Neuronal stem cell (in vitro differentiated cells): ENCODE data around the gene CETN2. TPM values are rescaled to one million over a fixed set of nuclear protein-coding genes. Genes with fewer than 3 reads are reported as not detected.

ENCODE experiments used
- DNase-seq: peaks from one replicate; pipeline ENCODE4 v3.0.0-alpha.2; 2013; ENCODE audit warnings: low spot score
- H2AFZ ChIP-seq: one replicate; pipeline ENCODE4 v1.6.1; 2013; ENCODE audit warnings: mild to moderate bottlenecking, low read length, inconsistent platforms
- H2AK5ac ChIP-seq: 2 replicates; pipeline ENCODE4 v1.6.1; 2013; ENCODE audit warnings: low read depth, mild to moderate bottlenecking, inconsistent platforms, low read length, moderate library complexity, mixed read lengths
- H2BK120ac ChIP-seq: 2 replicates; pipeline ENCODE4 v1.6.1; 2013; ENCODE audit warnings: low read depth, mild to moderate bottlenecking, inconsistent platforms, low read length, moderate library complexity, mixed read lengths
- H2BK12ac ChIP-seq: one replicate; pipeline ENCODE4 v1.6.1; 2013; ENCODE audit warnings: low read length, inconsistent platforms
- H2BK15ac ChIP-seq: 2 replicates; pipeline ENCODE4 v1.6.1; 2013; ENCODE audit warnings: mild to moderate bottlenecking, low read length, inconsistent platforms, mixed read lengths
- H2BK5ac ChIP-seq: one replicate; pipeline ENCODE4 v1.6.1; 2013; ENCODE audit warnings: inconsistent platforms, mild to moderate bottlenecking, low read length, moderate library complexity
- H3K14ac ChIP-seq: one replicate; pipeline ENCODE4 v1.6.1; 2013; ENCODE audit warnings: low read length, inconsistent platforms
- H3K18ac ChIP-seq: 2 replicates; pipeline ENCODE4 v1.6.1; 2013; ENCODE audit warnings: low read length, inconsistent platforms
- H3K23ac ChIP-seq: 2 replicates; pipeline ENCODE4 v1.6.1; 2013; ENCODE audit warnings: low read depth, mild to moderate bottlenecking, mixed read lengths, low read length, inconsistent platforms; ENCODE audit not compliant: poor library complexity
- H3K27ac ChIP-seq: replicated peaks from 3 replicates; pipeline ENCODE4 v1.5.1; 2013; ENCODE audit warnings: low read length, inconsistent platforms
- H3K27me3 ChIP-seq, 3 experiments: 2 replicates each; pipeline ENCODE4 v1.6.1; 2013; ENCODE audit warnings: low read length in 3 of 3, mild to moderate bottlenecking in 2 of 3, inconsistent platforms in 1 of 3, low read depth in 1 of 3, mixed read lengths in 1 of 3, moderate library complexity in 1 of 3; ENCODE audit not compliant: control insufficient read depth in 3 of 3, insufficient read depth in 3 of 3
- H3K36me3 ChIP-seq, 2 donors: replicated peaks in 1 of 2; 2 replicates each; pipeline ENCODE4 v1.6.1; 2013; ENCODE audit warnings: low read length in 2 of 2; ENCODE audit not compliant: control insufficient read depth in 2 of 2, insufficient read depth in 2 of 2
- H3K4ac ChIP-seq: 2 replicates; pipeline ENCODE4 v1.6.1; 2013; ENCODE audit warnings: inconsistent platforms, mild to moderate bottlenecking, low read length, moderate library complexity
- H3K4me1 ChIP-seq, 2 donors: 1 replicate in 1 of 2; 2 replicates in 1 of 2; pipeline ENCODE4 v1.6.1; 2013; ENCODE audit warnings: low read length in 2 of 2, low read depth in 1 of 2; ENCODE audit not compliant: control insufficient read depth in 2 of 2, insufficient read depth in 1 of 2
- H3K4me2 ChIP-seq: one replicate; pipeline ENCODE4 v1.6.1; 2013; ENCODE audit warnings: mild to moderate bottlenecking, low read length, inconsistent platforms; ENCODE audit not compliant: insufficient read depth, poor library complexity, severe bottlenecking
- H3K4me3 ChIP-seq, 2 donors: 2 replicates each; pipeline ENCODE4 v1.5.1; 2013; ENCODE audit warnings: low read length in 2 of 2, mild to moderate bottlenecking in 2 of 2, inconsistent platforms in 1 of 2, moderate library complexity in 1 of 2
- H3K79me1 ChIP-seq: one replicate; pipeline ENCODE4 v1.6.1; 2013; ENCODE audit warnings: low read depth, mild to moderate bottlenecking, inconsistent platforms, low read length, moderate library complexity
- H3K9ac ChIP-seq: one replicate; pipeline ENCODE4 v1.6.1; 2013; ENCODE audit warnings: mild to moderate bottlenecking, low read depth, low read length, inconsistent platforms; ENCODE audit not compliant: poor library complexity
- H3K9me3 ChIP-seq, 2 donors: replicated peaks in 1 of 2; 2 replicates each; pipeline versions ENCODE3 to v1.6.1; 2013; ENCODE audit warnings: low read length in 2 of 2, mild to moderate bottlenecking in 2 of 2, inconsistent platforms in 1 of 2, low read depth in 1 of 2, mixed read lengths in 1 of 2, moderate library complexity in 1 of 2; ENCODE audit not compliant: control insufficient read depth in 2 of 2, insufficient read depth in 1 of 2
- H4K8ac ChIP-seq: one replicate; pipeline ENCODE4 v1.6.1; 2013; ENCODE audit warnings: low read depth, mild to moderate bottlenecking, inconsistent platforms, low read length, moderate library complexity
- H4K91ac ChIP-seq: one replicate; pipeline ENCODE4 v1.6.1; 2013; ENCODE audit warnings: low read length, low read depth, mild to moderate bottlenecking, inconsistent platforms; ENCODE audit not compliant: poor library complexity
- WGBS, 2 donors: extraction: QIAGEN DNeasy Blood & Tissue Kit; methylation state at CpG; one replicate each; pipeline ENCODE4 v1.1.7; 2013; ENCODE audit warnings: missing lambda C conversion rate in 2 of 2, mixed read lengths in 1 of 2; ENCODE audit not compliant: insufficient read length in 2 of 2, insufficient replicate concordance in 1 of 2; ENCODE audit errors: extremely low coverage in 2 of 2; 5-methylcytosine and 5-hydroxymethylcytosine counted together
- polyA plus RNA-seq, 2 experiments: library from polyadenylated mRNA; stranded (reverse); fragments of 200-250 nt; gene quantifications; one replicate each; pipeline ENCODE4 v1.2.3, GENCODE V29; 2013

CETN2 gene
- polyA plus RNA-seq (2013, experiment 1 of 2): 101 TPM
- 100 TPM for polyA plus RNA-seq (2013, experiment 2 of 2)

- Histone ChIP-seq H2BK120ac (no peak within 1 kb of the TSS), H3K4me2 (peak within 1 kb of the TSS; percentile 57), H2AK5ac (no peak within 1 kb of the TSS), H3K36me3 (peaks cover 5 to 54% of the 10 kb centered on the region in 2 donors), H2BK5ac (no peak within 1 kb of the TSS), H3K14ac (no peak within 1 kb of the TSS), H2AFZ (peak within 1 kb of the TSS; percentile 81), H2BK12ac (no peak within 1 kb of the TSS), H3K4me3 (peak within 1 kb of the TSS; percentile 89 to 95), H4K91ac (no peak within 1 kb of the TSS), H3K9ac (peak within 1 kb of the TSS; percentile 60), H3K18ac (no peak within 1 kb of the TSS), H3K27me3 (peaks cover 0 to 2% (median 0%) of the 10 kb centered on the region in 3 experiments), H3K79me1 (peaks cover 3% of the 10 kb centered on the region), H3K4me1 (peaks cover 0 to 1% of the 10 kb centered on the region in 2 donors), H3K4ac (no peak within 1 kb of the TSS), H3K9me3 (peaks cover 0 to 6% of the 10 kb centered on the region in 2 donors), H2BK15ac (no peak within 1 kb of the TSS), H3K23ac (no peak within 1 kb of the TSS), H3K27ac (no peak within 1 kb of the TSS), H4K8ac (no peak within 1 kb of the TSS)
- WGBS, 2 donors: no CpG with 5 or more reads among the region's 71 CpGs
- peak; percentile 90 for DNase-seq
Observed at GRCh38 chrX:152830312-152831305, at the start of gene CETN2, which contains the start of gene NSDHL. CETN2 (minus strand) TSS chrX:152830757; CDS start chrX:152830710, 47 bp downstream. NSDHL (plus strand) TSS chrX:152831063; CDS start chrX:152846325, 15,262 bp downstream.

GRCh38 chrX:152878976-152879755 lies 48.6 kb upstream of the CETN2 start:
- DNase-seq: no peak
- H3K4ac ChIP-seq: no peak overlapping the region
- no peak overlapping the region for H2BK15ac ChIP-seq
- H3K18ac ChIP-seq: no peak overlapping the region
- no peak overlapping the region for H3K14ac ChIP-seq
- H2BK120ac ChIP-seq: no peak overlapping the region
- H3K4me1 ChIP-seq: no peaks in the 10 kb centered on the region
- H2AFZ ChIP-seq: no peak overlapping the region
- no peak overlapping the region for H3K9ac ChIP-seq
- H3K36me3 ChIP-seq: no peaks in the 10 kb centered on the region
- no peak overlapping the region for H3K27ac ChIP-seq
- H4K91ac ChIP-seq: no peak overlapping the region
- no peak overlapping the region for H2BK12ac ChIP-seq
- WGBS, 2 donors: no CpG with 5 or more reads among the region's 16 CpGs
- no peak overlapping the region for H2AK5ac ChIP-seq
- H3K27me3 ChIP-seq: peaks cover 0 to 43% (median 0%) of the 10 kb centered on the region in 3 experiments
- H3K79me1 ChIP-seq: no peaks in the 10 kb centered on the region
- H3K4me2 ChIP-seq: no peak overlapping the region
- no peak overlapping the region for H3K23ac ChIP-seq
- H4K8ac ChIP-seq: no peak overlapping the region
- H3K9me3 ChIP-seq: no peaks in the 10 kb centered on the region
- H3K4me3 ChIP-seq: no peak overlapping the region
- H2BK5ac ChIP-seq: no peak overlapping the region

DNA sequence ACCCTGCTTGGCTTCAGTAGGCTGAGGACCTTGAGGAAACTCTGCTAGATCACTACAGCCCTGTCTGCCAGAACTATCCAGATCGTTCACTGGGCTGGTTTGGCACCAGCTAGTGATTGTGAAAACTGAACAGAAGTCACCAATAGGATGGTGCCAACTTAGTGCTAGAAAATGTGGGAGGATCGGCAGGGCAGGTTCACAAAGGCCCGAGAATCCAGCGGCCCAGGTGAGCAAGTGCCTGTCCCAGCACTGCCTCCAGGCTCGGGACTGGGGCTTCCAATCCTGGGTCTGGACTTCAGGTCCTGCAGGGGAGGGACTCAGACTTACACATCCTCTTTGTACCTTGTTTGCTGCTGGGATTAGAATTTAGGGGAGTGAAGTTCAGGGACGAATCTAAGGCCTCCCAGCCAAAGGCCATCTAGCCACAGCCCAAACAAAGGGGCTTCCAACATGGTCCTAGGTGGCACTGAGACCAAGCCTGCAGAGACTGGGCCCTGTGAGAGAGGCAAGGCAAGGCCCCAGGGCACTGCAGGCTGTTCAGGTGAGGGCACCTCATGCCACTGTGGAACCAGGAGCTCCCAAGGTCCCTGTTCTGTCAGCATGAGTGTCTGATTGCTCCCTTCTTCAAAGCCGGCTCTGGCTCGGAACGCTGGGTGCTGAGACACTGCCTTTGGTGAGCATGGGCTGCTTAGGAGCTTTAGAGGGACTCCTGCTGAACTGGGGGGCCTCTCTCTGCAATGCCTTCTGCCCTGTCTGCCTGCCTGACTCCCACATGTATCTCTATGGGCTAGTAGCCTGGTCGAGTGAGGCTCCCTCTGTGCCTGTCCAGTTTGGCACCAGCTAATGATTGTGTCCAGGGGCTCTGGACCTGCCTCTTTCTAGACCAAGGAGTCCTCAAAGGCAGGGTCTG lies 46.6 kb upstream of the CETN2 start:
- H2BK120ac ChIP-seq: no peak overlapping the region
- peaks cover 0 to 1% of the 10 kb centered on the region in 2 donors for H3K4me1 ChIP-seq
- H2BK12ac ChIP-seq: no peak overlapping the region
- no peak overlapping the region for H4K8ac ChIP-seq
- no peak overlapping the region for H3K9ac ChIP-seq
- H2AFZ ChIP-seq: no peak overlapping the region
- no peaks in the 10 kb centered on the region for H3K36me3 ChIP-seq
- H3K14ac ChIP-seq: no peak overlapping the region
- peaks cover 0 to 37% (median 0%) of the 10 kb centered on the region in 3 experiments for H3K27me3 ChIP-seq
- H4K91ac ChIP-seq: no peak overlapping the region
- no peak overlapping the region for H3K4ac ChIP-seq
- no peak for DNase-seq
- no peak overlapping the region for H3K4me3 ChIP-seq
- no peak overlapping the region for H2BK15ac ChIP-seq
- H2BK5ac ChIP-seq: no peak overlapping the region
- H3K18ac ChIP-seq: peak overlapping the region; percentile 17
- H2AK5ac ChIP-seq: no peak overlapping the region
- H3K79me1 ChIP-seq: no peaks in the 10 kb centered on the region
- no peak overlapping the region for H3K23ac ChIP-seq
- H3K9me3 ChIP-seq: no peaks in the 10 kb centered on the region
- no peak overlapping the region for H3K27ac ChIP-seq
- no peak overlapping the region for H3K4me2 ChIP-seq
- WGBS, 2 donors: no CpG with 5 or more reads among the region's 10 CpGs
